Heart right ventricle (tissue), 16 donors: ENCODE data around the gene KRTAP15-1. TPM values are rescaled to one million over a fixed set of nuclear protein-coding genes. Genes with fewer than 3 reads are reported as not detected.

ENCODE experiments used
- ATAC-seq, 8 donors: fragments of 200-7000 bp; cut with Tn5 transposase; one replicate each; pipeline ENCODE4 v1.9.1; 2020; ENCODE audit warnings: mild to moderate bottlenecking in 8 of 8, moderate library complexity in 8 of 8, moderate number of reproducible peaks in 1 of 8
- DNase-seq, 2 donors: peaks; one replicate each; pipeline ENCODE4 v3.0.0-alpha.2; 2020
- H3K27ac ChIP-seq, 10 donors: fragments of 200-600 bp; sonication (generic) in 2 of 10; one replicate each; pipeline versions ENCODE4 v1.5.0 to v1.8.0; 2020 to 2022; ENCODE audit warnings: mild to moderate bottlenecking in 3 of 10
- H3K27me3 ChIP-seq, 7 donors: fragments of 200-600 bp; one replicate each; pipeline ENCODE4 v1.8.0; 2021 to 2022; ENCODE audit warnings: mild to moderate bottlenecking in 2 of 7
- H3K36me3 ChIP-seq, 9 donors: fragments of 200-600 bp; sonication (generic) in 1 of 9; one replicate each; pipeline versions ENCODE4 v1.5.0 to v1.8.0; 2020 to 2022; ENCODE audit warnings: mild to moderate bottlenecking in 2 of 9
- H3K4me1 ChIP-seq, 9 donors: fragments of 200-600 bp; sonication (generic) in 1 of 9; one replicate each; pipeline versions ENCODE4 v1.5.0 to v1.8.0; 2020 to 2022; ENCODE audit warnings: mild to moderate bottlenecking in 4 of 9
- H3K4me3 ChIP-seq, 10 donors: fragments of 200-600 bp; sonication (generic) in 2 of 10; one replicate each; pipeline versions ENCODE4 v1.5.0 to v1.8.0; 2020 to 2022; ENCODE audit warnings: mild to moderate bottlenecking in 7 of 10, moderate library complexity in 2 of 10
- H3K9me3 ChIP-seq, 11 donors: fragments of 200-600 bp in 10 of 11; sonication (generic) in 2 of 11; one replicate each; pipeline versions ENCODE4 v1.5.0 to v1.8.0; 2013 to 2022; ENCODE audit warnings: mild to moderate bottlenecking in 2 of 11, control low read depth in 1 of 11, moderate library complexity in 1 of 11
- CTCF ChIP-seq, 9 donors: fragments of 200-600 bp; sonication (generic) in 2 of 9; IDR thresholded peaks; one replicate each; pipeline versions ENCODE4 v1.5.0 to v1.8.0; 2021 to 2022; ENCODE audit warnings: antibody characterized with exemption in 9 of 9, mild to moderate bottlenecking in 5 of 9, moderate library complexity in 1 of 9
- WGBS, 2 donors: extraction: QIAGEN DNeasy Blood & Tissue Kit; methylation state at CpG; one replicate each; pipeline ENCODE4 v1.1.7; 2013; ENCODE audit warnings: inconsistent platforms in 1 of 2; 5-methylcytosine and 5-hydroxymethylcytosine counted together
- intact Hi-C, 10 donors: fragments of 100-400 bp; cut with DNase I; formaldehyde crosslinking; loops; one replicate each; pipeline versions ENCODE4 v1.11.1 to v1.14.2; 2022
- long read RNA-seq, 3 donors: library from polyadenylated mRNA; unstranded; transcript quantifications; one replicate each; pipeline ENCODE4 v2.0.0, GENCODE V29; 2020 to 2021
- polyA plus RNA-seq, 2 donors: library from polyadenylated mRNA; stranded (reverse); fragments of 200-250 nt; gene quantifications; one replicate each; pipeline ENCODE4 v1.2.3, GENCODE V29; 2013
- total RNA-seq, 10 donors: library from RNA; stranded (reverse); fragmentation: NEBNext Ultra II Directional in 3 of 10; extraction: Animal tissue kit (Norgen Biotek cat#: 25700) in 3 of 10; gene quantifications; one replicate each; pipeline versions ENCODE4 v1.2.1 to v1.2.4, GENCODE V29; 2021 to 2023
- donor health status: Arrhythmogenic right ventricular cardiomyopathy.
- donor health status: ischemic (EF 13 %, LVEDD 7.1; RV severe dilation, severe dysfunction).
- donor health status: healthy with polysubstance abuse.
- donor health status: DM: no; HTN: yes; CAD: no.
- donor health status: DM: no; HTN: no; CAD: no.
- donor health status: ischemic (EF 25% LVEDD 6.9; RV normal size, moderate dysfunction).
- donor health status: ischemic (EF 25% LVEDD 5.7; RV mildly dilated, moderate dysfunction).
- donor health status: healthy.
- donor health status: DM: yes; HTN: yes; CAD: no.
- donor health status: Ischemic cardiomyopathy.
- donor health status: ischemic (EF 35%, LVEDD 5.7; RV mildly dilated, moderate dysfunction).
- donor health status: nonischemic (EF 11% LVEDD 7.7; RV severe dilation, severe dysfunction).
- donor health status: DM: yes; HTN: yes; CAD: no.
- donor health status: PGD.
- donor health status: ischemic (EF 29% LVEDD 5.4; RV normal size, mild dysfunction).
- donor health status: nonischemic (EF 23%, LVEDD 6.1; RV moderate dilation, normal function).

KRTAP15-1 gene
- not detected for total RNA-seq
- polyA plus RNA-seq = not detected
- long read RNA-seq, donor 1 = 0 reads
- long read RNA-seq, donor 2 = 0 reads
- long read RNA-seq, donor 3 = 0 reads

GRCh38 chr21:30439975-30440374 lies at the start of gene KRTAP15-1:
TSS of gene KRTAP15-1 (plus strand) at chr21:30440275. CDS start at chr21:30440328, 53 bp downstream.
- no peaks in the 10 kb centered on the region for H3K9me3 ChIP-seq
- H3K27ac ChIP-seq = no peak within 1 kb of the TSS
- WGBS, 2 donors = 92 to 94% methylated on average over 5 of the region's 5 CpGs
- no peaks in the 10 kb centered on the region for H3K36me3 ChIP-seq
- H3K27me3 ChIP-seq = no peaks in the 10 kb centered on the region
- no peak for ATAC-seq
- TF ChIP-seq CTCF (IDR thresholded peaks at IDR 0.05) = no peak
- no peak within 1 kb of the TSS for H3K4me3 ChIP-seq
- intact Hi-C loops = loop anchor here in 7 of 10 donors (5.0 to 10.0 kb wide), 6 partner anchors 95 to 647 kb away; partner anchors contain the start of gene KRTAP23-1 (in 1 of the 7)
- no peak for DNase-seq
- no peaks in the 10 kb centered on the region for H3K4me1 ChIP-seq

GRCh38 chr21:30391492-30392025 lies 48.5 kb upstream of the KRTAP15-1 start:
- peak overlapping the region in 1 of 10 donors; percentile 13 for H3K27ac ChIP-seq
- peaks cover 0 to 7% (median 0%) of the 10 kb centered on the region in 9 donors for H3K4me1 ChIP-seq
- H3K27me3 ChIP-seq = no peaks in the 10 kb centered on the region
- peak in 4 of 8 donors; percentile 17 to 67 (median 59) for ATAC-seq
- DNase-seq = no peak
- 22 to 31% methylated on average over 2 of the region's 2 CpGs for WGBS, 2 donors
- H3K9me3 ChIP-seq = peaks cover 0 to 27% (median 0%) of the 10 kb centered on the region in 11 donors
- no peaks in the 10 kb centered on the region for H3K36me3 ChIP-seq
- intact Hi-C loops = no loop called here
- no peak for TF ChIP-seq CTCF (IDR thresholded peaks at IDR 0.05)
- H3K4me3 ChIP-seq = no peak overlapping the region

- Histone ChIP-seq H3K9me3 (peaks cover 0 to 13% (median 0%) of the 10 kb centered on the region in 11 donors), H3K27me3 (no peaks in the 10 kb centered on the region), H3K4me1 (peaks cover 0 to 7% (median 0%) of the 10 kb centered on the region in 9 donors), H3K4me3 (no peak within 1 kb of the TSS), H3K36me3 (no peaks in the 10 kb centered on the region), H3K27ac (no peak within 1 kb of the TSS)
- intact Hi-C loops = no loop called here
- 78 to 86% methylated on average over 4 of the region's 4 CpGs for WGBS, 2 donors
- TF ChIP-seq CTCF (IDR thresholded peaks at IDR 0.05) = no peak
- ATAC-seq (no peak), DNase-seq (no peak)
Observed at GRCh38 chr21:30395731-30396130, 44.3 kb upstream of the KRTAP15-1 start, which contains the start of gene KRTAP13-1. TSS of gene KRTAP13-1 (plus strand) at chr21:30396031. CDS start at chr21:30396087, 56 bp downstream.

GRCh38 chr21:30408782-30409494 lies 31.1 kb upstream of the KRTAP15-1 start:
- Histone ChIP-seq H3K36me3 (no peaks in the 10 kb centered on the region), H3K9me3 (peaks cover 0 to 21% (median 5%) of the 10 kb centered on the region in 11 donors), H3K4me3 (no peak overlapping the region), H3K27ac (no peak overlapping the region), H3K4me1 (no peaks in the 10 kb centered on the region), H3K27me3 (no peaks in the 10 kb centered on the region)
- peak in 6 of 9 donors; percentile 19 to 40 (median 30) for TF ChIP-seq CTCF (IDR thresholded peaks at IDR 0.05)
- 22 to 23% methylated on average over 14 of the region's 14 CpGs for WGBS, 2 donors
- intact Hi-C loops = no loop called here
- DNase-seq = peak; percentile 17 to 26
- peak; percentile 29 to 84 (median 70) for ATAC-seq
